ENCODE data around the gene OPRL1. TPM values are rescaled to one million over a fixed set of nuclear protein-coding genes. Genes with fewer than 3 reads are reported as not detected.
A peak's percentile ranks its signal among the peaks of the same experiment; 100 is the strongest.
"Not testable (repeated sequence)": the region's sequence is repeated elsewhere in the genome, so short reads cannot be mapped to it uniquely, and the experiment has no call there.

The OPRL1 gene
- polyA plus RNA-seq, 3 donors, result 0.65 to 1.3 (median 1.2) TPM

GRCh38 chr20:64079273-64080012 lies 439 bp upstream of the OPRL1 start, which contains the start of gene RGS19:
Gene RGS19, minus strand, starts transcription at chr20:64079518. Its CDS starts 2,632 bp downstream, at chr20:64076886.
- no peak for DNase-seq (ENCODE audit: extremely low read depth in 1 of 11, low read depth in 9 of 11, low spot score in 4 of 11)

- no peak for DNase-seq (ENCODE audit: extremely low read depth in 1 of 11, low read depth in 9 of 11, low spot score in 4 of 11)
These were observed 1.1 kb downstream of the OPRL1 start for GRCh38 chr20:64080813-64081623.

- DNase-seq (ENCODE audit: extremely low read depth in 1 of 11, low read depth in 9 of 11, low spot score in 4 of 11), result no peak
These were observed 1.7 kb downstream of the OPRL1 start for GRCh38 chr20:64081624-64081964.

- DNase-seq (ENCODE audit: extremely low read depth in 1 of 11, low read depth in 9 of 11, low spot score in 4 of 11), result no peak
These were observed 2.3 kb downstream of the OPRL1 start for GRCh38 chr20:64082126-64082731.

GRCh38 chr20:64082820-64083377 lies 3.0 kb downstream of the OPRL1 start:
- no peak for DNase-seq (ENCODE audit: extremely low read depth in 1 of 11, low read depth in 9 of 11, low spot score in 4 of 11)

- peak in 6 of 11 donors; percentile 59 to 73 (median 68) for DNase-seq (ENCODE audit: extremely low read depth in 1 of 11, low read depth in 9 of 11, low spot score in 4 of 11)
These were observed 3.5 kb downstream of the OPRL1 start for GRCh38 chr20:64083378-64083803.

GRCh38 chr20:64083804-64084684 lies 4.2 kb downstream of the OPRL1 start, which contains the start of gene LKAAEAR1:
Gene LKAAEAR1, minus strand, starts transcription at chr20:64084398. Its CDS starts 179 bp downstream, at chr20:64084219.
- no peak for DNase-seq (ENCODE audit: extremely low read depth in 1 of 11, low read depth in 9 of 11, low spot score in 4 of 11)

- DNase-seq (ENCODE audit: extremely low read depth in 1 of 11, low read depth in 9 of 11, low spot score in 4 of 11), result no peak
These were observed 4.8 kb downstream of the OPRL1 start for GRCh38 chr20:64084685-64085152.

GRCh38 chr20:64086801-64087200 lies 6.9 kb downstream of the OPRL1 start:
- no peak for DNase-seq (ENCODE audit: extremely low read depth in 1 of 11, low read depth in 9 of 11, low spot score in 4 of 11)

- DNase-seq (ENCODE audit: extremely low read depth in 1 of 11, low read depth in 9 of 11, low spot score in 4 of 11), result not testable (repeated sequence)
These were observed 7.4 kb downstream of the OPRL1 start for GRCh38 chr20:64087226-64087825.

GRCh38 chr20:64088586-64088985 lies 8.7 kb downstream of the OPRL1 start:
- not testable (repeated sequence) for DNase-seq (ENCODE audit: extremely low read depth in 1 of 11, low read depth in 9 of 11, low spot score in 4 of 11)

- DNase-seq (ENCODE audit: extremely low read depth in 1 of 11, low read depth in 9 of 11, low spot score in 4 of 11), result no peak
These were observed 10.3 kb downstream of the OPRL1 start for GRCh38 chr20:64090165-64090564.

GRCh38 chr20:64091340-64091739 lies 11.5 kb downstream of the OPRL1 start:
- no peak for DNase-seq (ENCODE audit: extremely low read depth in 1 of 11, low read depth in 9 of 11, low spot score in 4 of 11)

GRCh38 chr20:64091770-64092169 lies 11.9 kb downstream of the OPRL1 start:
- no peak for DNase-seq (ENCODE audit: extremely low read depth in 1 of 11, low read depth in 9 of 11, low spot score in 4 of 11)

- no peak for DNase-seq (ENCODE audit: extremely low read depth in 1 of 11, low read depth in 9 of 11, low spot score in 4 of 11)
These were observed 12.6 kb downstream of the OPRL1 start for GRCh38 chr20:64092258-64093012.

GRCh38 chr20:64093013-64093503 lies 13.2 kb downstream of the OPRL1 start:
- no peak for DNase-seq (ENCODE audit: extremely low read depth in 1 of 11, low read depth in 9 of 11, low spot score in 4 of 11)

- no peak for DNase-seq (ENCODE audit: extremely low read depth in 1 of 11, low read depth in 9 of 11, low spot score in 4 of 11)
These were observed 15.6 kb downstream of the OPRL1 start for GRCh38 chr20:64095455-64095854.
